IMR-90 (cell line): ENCODE measurements around the gene CDH22.

Source experiments
- CEBPB ChIP-seq: IDR thresholded peaks from 2 replicates; pipeline ENCODE4 v1.6.1; 2012; ENCODE audit warnings: low read depth, low read length, improper control_type of control experiment
- CTCF ChIP-seq: conservative IDR thresholded peaks from 2 replicates; pipeline ENCODE4 v1.5.1; 2012; ENCODE audit warnings: mild to moderate bottlenecking, low read depth, low read length, improper control_type of control experiment
- ELK1 ChIP-seq: fragments of 150-350 bp; IDR thresholded peaks from 2 replicates; pipeline ENCODE4 v1.6.1; 2016; ENCODE audit warnings: low read depth, mild to moderate bottlenecking, low read length, moderate library complexity, borderline replicate concordance
- FOS ChIP-seq: fragments of 150-350 bp; IDR thresholded peaks from 2 replicates; pipeline ENCODE4 v1.6.1; 2016; ENCODE audit warnings: low read depth, low read length
- MAZ ChIP-seq: IDR thresholded peaks from 2 replicates; pipeline ENCODE4 v1.6.1; 2012; ENCODE audit warnings: low read depth, mild to moderate bottlenecking, low read length, improper control_type of control experiment, moderate library complexity, borderline replicate concordance
- POLR2A ChIP-seq: IDR thresholded peaks from 2 replicates; pipeline ENCODE4 v1.6.1; 2012; ENCODE audit warnings: mild to moderate bottlenecking, low read depth, low read length
- RAD21 ChIP-seq: IDR thresholded peaks from 2 replicates; pipeline ENCODE4 v1.6.1; 2012; ENCODE audit warnings: low read length, improper control_type of control experiment
- RCOR1 ChIP-seq: IDR thresholded peaks from 2 replicates; pipeline ENCODE4 v1.6.1; 2012; ENCODE audit warnings: mild to moderate bottlenecking, low read length, improper control_type of control experiment; ENCODE audit not compliant: insufficient replicate concordance
- RFX5 ChIP-seq: IDR thresholded peaks from 2 replicates; pipeline ENCODE4 v1.8.0; 2012; ENCODE audit warnings: low read depth, mild to moderate bottlenecking, low read length, moderate library complexity
- SMC3 ChIP-seq: fragments of 150-350 bp; IDR thresholded peaks from 2 replicates; pipeline ENCODE4 v1.6.1; 2016; ENCODE audit warnings: low read depth, mild to moderate bottlenecking, antibody characterized with exemption, low read length, moderate library complexity
- USF2 ChIP-seq: fragments of 150-350 bp; IDR thresholded peaks from 2 replicates; pipeline ENCODE4 v1.6.1; 2017; ENCODE audit warnings: mild to moderate bottlenecking, antibody characterized with exemption, low read length, low read depth

GRCh38 chr20:46233701-46234100 is 74.6 kb downstream of the CDH22 start:
- TF ChIP-seq ELK1 (no peak), POLR2A (no peak), CTCF (no peak), SMC3 (no peak), CEBPB (no peak), RFX5 (no peak), FOS (no peak), MAZ (no peak), RAD21 (no peak), USF2 (no peak), RCOR1 (no peak)
